GM10248 (cell line): ENCODE data around the gene PMPCA.

ENCODE experiments used
- CTCF ChIA-PET: fragments of 300-600 bp; sonication (Branson Sonifier 250); formaldehyde crosslinking; extraction: SDS; loops from one replicate; lab custom pipeline; 2021; ENCODE audit warnings: antibody characterized with exemption; lab: Yijun Ruan, JAX
- POLR2A ChIA-PET: fragments of 350-650 bp; sonication (Branson Sonifier 250); formaldehyde crosslinking; extraction: SDS; loops from one replicate; lab custom pipeline; 2020; ENCODE audit warnings: antibody characterized with exemption; lab: Yijun Ruan, JAX
- DNase-seq: peaks from one replicate; pipeline ENCODE4 v3.0.0; 2012; ENCODE audit errors: extremely low spot score
- CTCF ChIP-seq: IDR thresholded peaks from 2 replicates; pipeline ENCODE4 v1.5.1; 2012; ENCODE audit warnings: mild to moderate bottlenecking, low read depth; ENCODE audit errors: extremely low read depth, missing control alignments, control extremely low read depth

The PMPCA gene

DNA sequence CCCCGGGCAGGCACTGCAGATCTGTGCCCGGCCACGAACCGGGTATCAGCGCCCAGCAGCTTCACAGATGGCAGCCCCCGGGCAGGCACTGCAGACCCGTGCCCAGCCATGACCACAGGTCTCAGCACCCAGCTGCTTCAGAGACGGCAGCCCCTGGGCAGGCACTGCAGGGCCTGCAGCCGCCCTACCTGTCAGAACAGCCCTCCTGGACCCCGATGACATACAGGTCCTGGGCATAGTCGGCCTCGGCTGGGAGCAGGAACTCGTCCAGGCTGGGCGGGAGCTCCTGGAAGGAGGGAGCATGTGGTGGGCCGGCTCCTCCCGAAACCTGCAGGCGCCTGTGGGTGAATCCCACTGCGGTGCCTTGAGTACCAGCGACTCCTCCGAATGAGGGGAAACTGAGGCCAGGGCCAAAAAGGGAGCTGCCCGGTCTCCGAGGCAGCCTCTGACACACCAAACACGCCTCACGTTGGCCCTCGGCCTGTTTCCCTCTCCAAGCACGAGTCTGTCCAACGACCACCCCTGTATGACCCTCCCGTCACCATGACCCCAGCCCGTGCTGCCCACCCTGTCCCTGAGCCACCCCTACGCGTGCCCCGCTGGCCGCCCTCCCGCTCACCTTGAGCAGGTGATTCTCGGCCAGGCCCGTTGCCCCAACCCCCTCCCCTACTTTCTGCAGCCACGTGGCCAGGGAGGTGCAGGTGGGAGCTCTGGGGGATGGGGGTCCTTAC is 23.6 kb downstream of the PMPCA start:
- no peak for DNase-seq
- no peak for TF ChIP-seq CTCF
- ChIA-PET POLR2A (no interaction called here), CTCF (interaction anchor here (1.2 to 2.8 kb wide), 2 partner anchors 9 to 24 kb away, joined by 3 to 10 read pairs; no protein-coding TSS in a partner anchor)

DNA sequence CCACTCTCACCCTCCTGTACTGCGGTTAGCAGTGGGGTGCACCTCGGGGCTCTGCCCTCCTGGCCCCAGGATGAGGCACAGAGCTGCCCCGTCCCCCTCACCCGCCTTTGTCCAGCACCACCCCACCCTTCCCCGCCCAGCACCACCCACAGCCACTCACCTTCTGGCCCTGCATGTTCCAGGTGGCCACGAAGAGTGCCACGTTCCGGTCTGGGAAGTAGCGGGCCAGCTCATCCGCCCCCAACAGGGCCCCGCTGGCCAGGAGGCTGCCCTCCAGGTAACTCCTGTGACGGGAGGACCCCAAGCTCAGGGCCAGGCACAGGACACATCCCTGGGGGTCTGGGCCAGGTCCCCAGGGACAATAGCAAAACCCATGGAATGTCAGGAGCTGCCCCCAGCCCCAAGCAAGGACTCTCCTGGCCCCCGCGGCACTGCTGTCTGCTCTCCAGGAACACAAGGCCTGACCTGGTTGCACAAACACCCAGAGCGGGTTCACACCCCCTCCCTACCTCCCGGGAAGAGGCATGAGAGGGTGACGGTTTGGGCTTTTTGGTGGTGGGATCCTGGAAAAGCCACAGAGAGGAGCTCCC is 24.2 kb downstream of the PMPCA start:
- TF ChIP-seq CTCF = no peak
- DNase-seq = no peak
- POLR2A ChIA-PET = no interaction called here
- CTCF ChIA-PET = interaction anchor here (0.7 to 2.8 kb wide), 3 partner anchors 9 to 25 kb away, joined by 3 to 10 read pairs (median 4); no protein-coding TSS in a partner anchor

GRCh38 chr9:136436055-136436634 is 25.7 kb downstream of the PMPCA start:
- CTCF ChIA-PET = interaction anchor here (0.7 to 2.8 kb wide), 3 partner anchors 9 to 49 kb away, joined by 3 to 10 read pairs (median 4); no protein-coding TSS in a partner anchor
- POLR2A ChIA-PET = no interaction called here
- TF ChIP-seq CTCF = no peak

GRCh38 chr9:136437430-136437829 is 27.0 kb downstream of the PMPCA start:
- no peak for DNase-seq
- ChIA-PET CTCF (no interaction called here), POLR2A (no interaction called here)
- no peak for TF ChIP-seq CTCF

More at GRCh38 chr9:136436055-136436634, 25.7 kb downstream of the PMPCA start:
- no peak for DNase-seq

- TF ChIP-seq CTCF = no peak
- ChIA-PET CTCF (interaction anchor here (1.4 kb wide), 1 partner anchor 13 kb away, joined by 6 read pairs; no protein-coding TSS in a partner anchor), POLR2A (no interaction called here)
- DNase-seq = no peak
These were observed 27.5 kb downstream of the PMPCA start for GRCh38 chr9:136437839-136438547.
